Right lobe of liver (tissue), 4 donors: ENCODE measurements around the gene PXMP4.

Experiments used
- POLR2A ChIP-seq: fragments of 450-650 bp; IDR thresholded peaks from one replicate; pipeline ENCODE4 v1.6.1; 2017; ENCODE audit warnings: antibody characterized with exemption, mild to moderate bottlenecking
- TF ChIP-seq, protein P1 (sequence below), 4 donors: fragments of 200-600 bp in 3 of 4; fragments of 450-650 bp in 1 of 4; IDR thresholded peaks; one replicate each; pipeline versions ENCODE4 v1.5.1 to v1.8.0; 2016 to 2022; ENCODE audit warnings: antibody characterized with exemption in 4 of 4, mild to moderate bottlenecking in 2 of 4
- donor health status: DM: no; HTN: no; CAD: no.
- donor health status: DM: no; HTN: no; CAD: no.
- donor health status: DM: no; HTN: yes; CAD: no.

DNA sequence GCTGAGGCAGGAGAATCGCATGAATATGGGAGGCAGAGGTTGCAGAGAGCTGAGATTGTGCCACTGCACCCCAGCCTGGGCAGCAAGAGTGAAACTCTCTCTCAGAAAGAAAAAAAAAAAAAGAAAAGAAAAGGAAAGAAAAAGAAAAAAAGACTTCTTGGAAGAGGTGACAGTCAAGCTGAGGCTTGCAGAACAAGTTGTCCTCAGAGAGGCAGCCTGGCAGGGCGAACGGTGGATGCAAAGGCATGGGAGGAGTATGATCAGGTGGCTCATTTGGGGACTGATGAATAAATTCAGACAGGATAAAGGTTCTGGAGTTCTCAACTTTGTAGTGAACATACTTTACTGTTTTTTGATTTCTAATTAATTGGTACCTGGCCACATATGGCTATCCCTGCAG lies 24.1 kb upstream of the PXMP4 start:
- TF ChIP-seq, protein P1, sequence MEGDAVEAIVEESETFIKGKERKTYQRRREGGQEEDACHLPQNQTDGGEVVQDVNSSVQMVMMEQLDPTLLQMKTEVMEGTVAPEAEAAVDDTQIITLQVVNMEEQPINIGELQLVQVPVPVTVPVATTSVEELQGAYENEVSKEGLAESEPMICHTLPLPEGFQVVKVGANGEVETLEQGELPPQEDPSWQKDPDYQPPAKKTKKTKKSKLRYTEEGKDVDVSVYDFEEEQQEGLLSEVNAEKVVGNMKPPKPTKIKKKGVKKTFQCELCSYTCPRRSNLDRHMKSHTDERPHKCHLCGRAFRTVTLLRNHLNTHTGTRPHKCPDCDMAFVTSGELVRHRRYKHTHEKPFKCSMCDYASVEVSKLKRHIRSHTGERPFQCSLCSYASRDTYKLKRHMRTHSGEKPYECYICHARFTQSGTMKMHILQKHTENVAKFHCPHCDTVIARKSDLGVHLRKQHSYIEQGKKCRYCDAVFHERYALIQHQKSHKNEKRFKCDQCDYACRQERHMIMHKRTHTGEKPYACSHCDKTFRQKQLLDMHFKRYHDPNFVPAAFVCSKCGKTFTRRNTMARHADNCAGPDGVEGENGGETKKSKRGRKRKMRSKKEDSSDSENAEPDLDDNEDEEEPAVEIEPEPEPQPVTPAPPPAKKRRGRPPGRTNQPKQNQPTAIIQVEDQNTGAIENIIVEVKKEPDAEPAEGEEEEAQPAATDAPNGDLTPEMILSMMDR (IDR thresholded peaks at IDR 0.05), result no peak
- TF ChIP-seq POLR2A, result no peak
